Measurements from ENCODE around the gene PDLIM5.

PDLIM5 gene

GRCh38 chr4:94428884-94429283, 22.9 kb upstream of the PDLIM5 start:
- no peak for DNase-seq (ENCODE audit: low read depth, low spot score)

GRCh38 chr4:94430406-94430805, 21.3 kb upstream of the PDLIM5 start:
- DNase-seq (ENCODE audit: low read depth, low spot score) = no peak

- DNase-seq (ENCODE audit: low read depth, low spot score) = no peak
These were observed 20.4 kb upstream of the PDLIM5 start for GRCh38 chr4:94431388-94431787.

GRCh38 chr4:94434505-94434904, 17.2 kb upstream of the PDLIM5 start:
- no peak for DNase-seq (ENCODE audit: low read depth, low spot score)

- no peak for DNase-seq (ENCODE audit: low read depth, low spot score)
These were observed 15.9 kb upstream of the PDLIM5 start for GRCh38 chr4:94435874-94436273.

GRCh38 chr4:94436512-94436911, 15.2 kb upstream of the PDLIM5 start:
- no peak for DNase-seq (ENCODE audit: low read depth, low spot score)

GRCh38 chr4:94439606-94440005, 12.1 kb upstream of the PDLIM5 start:
- DNase-seq (ENCODE audit: low read depth, low spot score) = no peak

- DNase-seq (ENCODE audit: low read depth, low spot score) = no peak
These were observed 9.9 kb upstream of the PDLIM5 start for GRCh38 chr4:94441838-94442237.

- DNase-seq (ENCODE audit: low read depth, low spot score) = no peak
These were observed 9.5 kb upstream of the PDLIM5 start for GRCh38 chr4:94442251-94442650.

GRCh38 chr4:94446386-94446785, 5.4 kb upstream of the PDLIM5 start:
- no peak for DNase-seq (ENCODE audit: low read depth, low spot score)

- no peak for DNase-seq (ENCODE audit: low read depth, low spot score)
These were observed 3.9 kb upstream of the PDLIM5 start for GRCh38 chr4:94447754-94448411.

GRCh38 chr4:94448815-94449375, 2.8 kb upstream of the PDLIM5 start:
- DNase-seq (ENCODE audit: low read depth, low spot score) = no peak

GRCh38 chr4:94451051-94451694, 569 bp upstream of the PDLIM5 start:
- no peak for DNase-seq (ENCODE audit: low read depth, low spot score)

- peak; percentile 90 for DNase-seq (ENCODE audit: low read depth, low spot score)
These were observed 982 bp downstream of the PDLIM5 start for GRCh38 chr4:94452476-94453371.

- no peak for DNase-seq (ENCODE audit: low read depth, low spot score)
These were observed 1.7 kb downstream of the PDLIM5 start for GRCh38 chr4:94453391-94453963.

- no peak for DNase-seq (ENCODE audit: low read depth, low spot score)
These were observed 2.7 kb downstream of the PDLIM5 start for GRCh38 chr4:94454405-94454804.

GRCh38 chr4:94455081-94455480, 3.3 kb downstream of the PDLIM5 start:
- no peak for DNase-seq (ENCODE audit: low read depth, low spot score)

- DNase-seq (ENCODE audit: low read depth, low spot score) = peak; percentile 28
These were observed 6.0 kb downstream of the PDLIM5 start for GRCh38 chr4:94457692-94458106.

- DNase-seq (ENCODE audit: low read depth, low spot score) = no peak
These were observed 6.9 kb downstream of the PDLIM5 start for GRCh38 chr4:94458682-94459081.

- DNase-seq (ENCODE audit: low read depth, low spot score) = no peak
These were observed 7.9 kb downstream of the PDLIM5 start for GRCh38 chr4:94459462-94460161.

GRCh38 chr4:94461506-94461905, 9.8 kb downstream of the PDLIM5 start:
- DNase-seq (ENCODE audit: low read depth, low spot score) = no peak
